Fibroblast of lung (primary cell): ENCODE measurements around the gene FARP1.

Experiments used
- EZH2 ChIP-seq: IDR thresholded peaks from 2 replicates; pipeline ENCODE4 v1.5.1; 2012; ENCODE audit warnings: low read length, control low read depth, mild to moderate bottlenecking; ENCODE audit errors: missing control alignments
- TF ChIP-seq, protein P1 (sequence below), 2 donors: IDR thresholded peaks in 1 of 2; conservative IDR thresholded peaks in 1 of 2; 1 replicate in 1 of 2; 2 replicates in 1 of 2; pipeline ENCODE4 v1.5.1; 2011 to 2012; ENCODE audit warnings: low read length in 2 of 2, control low read depth in 1 of 2, inconsistent platforms in 1 of 2, low read depth in 1 of 2, mild to moderate bottlenecking in 1 of 2

DNA sequence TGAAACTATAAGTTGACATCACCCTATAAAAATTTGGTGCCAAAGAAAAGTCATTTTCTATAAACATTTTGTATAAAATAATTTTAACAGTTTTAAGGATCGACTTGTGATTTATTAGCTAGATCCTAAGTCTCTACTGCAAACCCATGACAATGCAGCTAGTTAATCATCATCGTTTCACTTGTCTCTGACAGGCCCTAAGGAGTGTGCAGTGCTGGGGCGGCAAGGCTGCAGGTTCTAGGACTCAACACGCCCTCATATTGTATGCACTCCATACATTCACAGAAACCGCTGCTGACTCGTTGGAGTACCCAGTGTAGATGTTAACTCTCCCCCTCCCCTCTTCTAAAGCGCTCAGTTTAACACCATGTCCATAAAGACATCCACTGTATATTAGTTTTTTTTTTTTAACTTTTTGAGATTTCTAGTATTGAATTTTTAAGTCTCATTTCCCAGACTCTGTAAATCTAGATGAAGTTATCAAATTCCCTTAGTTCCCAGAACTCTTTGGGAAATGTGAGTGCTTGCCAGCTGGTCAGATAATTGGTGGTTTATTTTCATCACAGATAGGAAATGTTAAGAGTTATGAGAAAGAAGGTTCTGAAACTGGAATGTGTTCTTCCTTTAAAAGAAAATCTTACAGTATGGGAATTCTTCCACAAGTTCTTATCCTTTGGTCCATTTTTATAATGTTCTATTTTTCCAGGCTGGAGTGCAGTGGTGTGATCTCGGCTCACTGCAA, 197.0 kb downstream of the FARP1 start:
- TF ChIP-seq, protein P1, sequence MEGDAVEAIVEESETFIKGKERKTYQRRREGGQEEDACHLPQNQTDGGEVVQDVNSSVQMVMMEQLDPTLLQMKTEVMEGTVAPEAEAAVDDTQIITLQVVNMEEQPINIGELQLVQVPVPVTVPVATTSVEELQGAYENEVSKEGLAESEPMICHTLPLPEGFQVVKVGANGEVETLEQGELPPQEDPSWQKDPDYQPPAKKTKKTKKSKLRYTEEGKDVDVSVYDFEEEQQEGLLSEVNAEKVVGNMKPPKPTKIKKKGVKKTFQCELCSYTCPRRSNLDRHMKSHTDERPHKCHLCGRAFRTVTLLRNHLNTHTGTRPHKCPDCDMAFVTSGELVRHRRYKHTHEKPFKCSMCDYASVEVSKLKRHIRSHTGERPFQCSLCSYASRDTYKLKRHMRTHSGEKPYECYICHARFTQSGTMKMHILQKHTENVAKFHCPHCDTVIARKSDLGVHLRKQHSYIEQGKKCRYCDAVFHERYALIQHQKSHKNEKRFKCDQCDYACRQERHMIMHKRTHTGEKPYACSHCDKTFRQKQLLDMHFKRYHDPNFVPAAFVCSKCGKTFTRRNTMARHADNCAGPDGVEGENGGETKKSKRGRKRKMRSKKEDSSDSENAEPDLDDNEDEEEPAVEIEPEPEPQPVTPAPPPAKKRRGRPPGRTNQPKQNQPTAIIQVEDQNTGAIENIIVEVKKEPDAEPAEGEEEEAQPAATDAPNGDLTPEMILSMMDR (conservative IDR thresholded peaks at IDR 0.05 in 1 of 2, IDR thresholded peaks at IDR 0.05 in 1 of 2; ENCODE audit: low read depth in 1 of 2, low read length in 2 of 2), result no peak
- no peak for TF ChIP-seq EZH2
